GM23338 (cell line): ENCODE measurements around the gene SLITRK2. TPM values are rescaled to one million over a fixed set of nuclear protein-coding genes. Genes with fewer than 3 reads are reported as not detected.

Source experiments
- polyA plus RNA-seq: library from polyadenylated mRNA; unstranded; fragments of >200 nt; fragmentation: Nextera tagmentation; extraction: Ambion mirVana; gene quantifications from 2 replicates; pipeline ENCODE4 v1.2.1, GENCODE V29; 2016
- small RNA-seq: library from RNA; depleted of rRNA; stranded (forward); fragments of <200 nt; gene quantifications from one replicate; pipeline ENCODE3, GENCODE V24; 2014; ENCODE audit warnings: low replicate concordance
- total RNA-seq: library from RNA; depleted of rRNA; stranded (reverse); fragments of >200 nt; shearing (Covaris generic); gene quantifications from 2 replicates; pipeline ENCODE4 v1.2.3, GENCODE V29; 2014

Gene SLITRK2
- total and polyA plus RNA-seq, 2 experiments from 2014 or later, result 0.10 to 0.24 TPM

Small RNA genes within 50 kb of the gene (small RNA-seq; reads per million reads assigned to genes)
- not detected for gene AL109653.1
